VCaP (cell line): ENCODE measurements around the gene AFAP1.
"Not testable (repeated sequence)": the region's sequence is repeated elsewhere in the genome, so short reads cannot be mapped to it uniquely, and the experiment has no call there.

ENCODE experiments used
- H3K27ac ChIP-seq: fragments of 450-650 bp; 2 replicates; pipeline ENCODE4 v1.5.1; 2017
- CTCF ChIP-seq: fragments of 450-650 bp; conservative IDR thresholded peaks from 2 replicates; pipeline ENCODE4 v1.5.1; 2017; ENCODE audit warnings: mild to moderate bottlenecking, moderate library complexity

Gene AFAP1

GRCh38 chr4:7922466-7922865, 17.2 kb downstream of the AFAP1 start:
- no peak overlapping the region for H3K27ac ChIP-seq
- no peak for TF ChIP-seq CTCF

GRCh38 chr4:7918981-7919380, 20.7 kb downstream of the AFAP1 start:
- no peak for TF ChIP-seq CTCF
- no peak overlapping the region for H3K27ac ChIP-seq

GRCh38 chr4:7918187-7918586, 21.5 kb downstream of the AFAP1 start:
- H3K27ac ChIP-seq = not testable (repeated sequence)

- TF ChIP-seq CTCF = no peak
- H3K27ac ChIP-seq = no peak overlapping the region
Measured at GRCh38 chr4:7917669-7918068, 22.0 kb downstream of the AFAP1 start.

GRCh38 chr4:7915875-7916242, 23.8 kb downstream of the AFAP1 start:
- no peak overlapping the region for H3K27ac ChIP-seq
- no peak for TF ChIP-seq CTCF

GRCh38 chr4:7912826-7913225, 26.8 kb downstream of the AFAP1 start:
- TF ChIP-seq CTCF = no peak
- no peak overlapping the region for H3K27ac ChIP-seq

- H3K27ac ChIP-seq = no peak overlapping the region
- no peak for TF ChIP-seq CTCF
Measured at GRCh38 chr4:7910952-7911578, 28.6 kb downstream of the AFAP1 start.

GRCh38 chr4:7910263-7910896, 29.3 kb downstream of the AFAP1 start:
- TF ChIP-seq CTCF = no peak
- no peak overlapping the region for H3K27ac ChIP-seq
